ENCODE data around the gene FEN1.

Gene FEN1

GRCh38 chr11:61841636-61842527 lies 49.2 kb downstream of the FEN1 start:
- no peak overlapping the region for H3K4me3 ChIP-seq (ENCODE audit: low read length)
- TF ChIP-seq, protein P1, sequence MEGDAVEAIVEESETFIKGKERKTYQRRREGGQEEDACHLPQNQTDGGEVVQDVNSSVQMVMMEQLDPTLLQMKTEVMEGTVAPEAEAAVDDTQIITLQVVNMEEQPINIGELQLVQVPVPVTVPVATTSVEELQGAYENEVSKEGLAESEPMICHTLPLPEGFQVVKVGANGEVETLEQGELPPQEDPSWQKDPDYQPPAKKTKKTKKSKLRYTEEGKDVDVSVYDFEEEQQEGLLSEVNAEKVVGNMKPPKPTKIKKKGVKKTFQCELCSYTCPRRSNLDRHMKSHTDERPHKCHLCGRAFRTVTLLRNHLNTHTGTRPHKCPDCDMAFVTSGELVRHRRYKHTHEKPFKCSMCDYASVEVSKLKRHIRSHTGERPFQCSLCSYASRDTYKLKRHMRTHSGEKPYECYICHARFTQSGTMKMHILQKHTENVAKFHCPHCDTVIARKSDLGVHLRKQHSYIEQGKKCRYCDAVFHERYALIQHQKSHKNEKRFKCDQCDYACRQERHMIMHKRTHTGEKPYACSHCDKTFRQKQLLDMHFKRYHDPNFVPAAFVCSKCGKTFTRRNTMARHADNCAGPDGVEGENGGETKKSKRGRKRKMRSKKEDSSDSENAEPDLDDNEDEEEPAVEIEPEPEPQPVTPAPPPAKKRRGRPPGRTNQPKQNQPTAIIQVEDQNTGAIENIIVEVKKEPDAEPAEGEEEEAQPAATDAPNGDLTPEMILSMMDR (conservative IDR thresholded peaks at IDR 0.05; ENCODE audit: low read depth, low read length): no peak

GRCh38 chr11:61842528-61842820 lies 49.8 kb downstream of the FEN1 start:
- TF ChIP-seq, protein P1 (conservative IDR thresholded peaks at IDR 0.05; ENCODE audit: low read depth, low read length): no peak

More at GRCh38 chr11:61841636-61842527, 49.2 kb downstream of the FEN1 start:
- no peak for DNase-seq (ENCODE audit: low read depth)

DNA sequence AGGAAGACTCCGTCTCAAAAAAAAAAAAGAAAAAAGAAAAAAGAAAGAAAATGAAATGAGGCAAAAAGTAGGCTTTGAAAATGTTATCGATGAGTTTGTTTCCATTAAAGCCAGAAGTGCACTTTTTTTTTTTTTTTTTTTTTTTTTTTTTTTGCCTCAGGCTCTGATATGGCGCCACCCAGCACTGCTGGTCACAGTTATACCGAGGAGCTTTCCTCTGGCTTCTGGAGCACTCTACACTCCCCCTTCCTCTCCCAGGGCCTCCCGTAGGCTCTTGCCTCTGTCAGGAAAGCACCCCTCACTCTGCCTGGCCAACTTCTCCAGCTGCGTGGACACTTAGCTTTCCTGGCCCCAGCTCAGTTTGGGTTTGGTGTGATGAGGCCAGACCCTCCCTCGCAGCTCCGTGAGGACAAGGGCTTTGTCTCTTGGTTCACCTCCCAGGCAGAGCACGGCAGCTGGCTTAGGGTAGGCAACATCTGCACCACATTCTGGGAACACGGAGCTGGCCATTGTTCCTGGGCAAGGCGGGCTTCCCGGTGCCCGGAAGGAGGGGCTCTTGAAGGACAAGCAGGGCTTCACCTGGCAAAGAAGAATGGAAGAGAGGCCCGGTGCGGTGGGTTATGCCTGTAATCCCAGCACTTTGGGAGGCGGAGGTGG lies 52.3 kb downstream of the FEN1 start:
- no peak for DNase-seq (ENCODE audit: low read depth)
- H3K4me3 ChIP-seq (ENCODE audit: low read length): no peak overlapping the region
- TF ChIP-seq, protein P1 (conservative IDR thresholded peaks at IDR 0.05; ENCODE audit: low read depth, low read length): no peak

More at GRCh38 chr11:61842528-61842820, 49.8 kb downstream of the FEN1 start:
- DNase-seq (ENCODE audit: low read depth): no peak
- H3K4me3 ChIP-seq (ENCODE audit: low read length): no peak overlapping the region

DNA sequence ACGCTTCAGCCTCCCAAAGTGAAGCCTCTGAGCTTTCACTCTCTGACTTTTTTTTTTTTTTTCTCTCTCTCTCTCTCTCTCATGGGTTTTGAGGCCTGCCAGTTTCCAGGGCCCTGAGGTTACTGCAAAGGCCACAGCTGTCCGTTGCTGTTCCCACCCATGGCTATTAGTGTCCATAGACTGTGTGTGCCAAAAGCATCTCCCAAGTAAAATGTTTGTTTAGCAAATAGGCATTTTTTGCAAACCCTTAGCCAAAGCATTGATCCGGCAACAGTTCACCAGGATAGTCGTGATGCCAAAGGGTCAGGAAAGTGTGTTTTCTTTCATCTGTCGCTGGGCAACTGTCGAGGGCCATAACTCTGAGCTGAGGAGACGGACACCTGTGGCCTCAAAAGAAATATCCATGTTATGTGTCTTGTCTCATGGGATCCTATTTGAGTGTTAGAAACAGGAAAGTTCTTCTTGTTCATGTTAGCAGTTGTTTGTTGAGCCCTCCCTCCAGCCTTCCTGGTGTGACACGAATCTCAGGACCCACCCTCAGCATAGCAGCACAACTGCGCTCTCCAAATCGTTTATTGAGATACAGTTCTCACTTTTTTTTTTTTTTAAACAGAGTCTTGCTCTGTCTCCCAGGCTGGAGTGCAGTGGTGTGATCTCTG lies 53.8 kb downstream of the FEN1 start:
- no peak overlapping the region for H3K4me3 ChIP-seq (ENCODE audit: low read length)
- TF ChIP-seq, protein P1 (conservative IDR thresholded peaks at IDR 0.05; ENCODE audit: low read depth, low read length): no peak
- DNase-seq (ENCODE audit: low read depth): no peak
